Heart right ventricle (tissue), 16 donors: Measurements from ENCODE around the gene FOXM1. TPM values are rescaled to one million over a fixed set of nuclear protein-coding genes. Genes with fewer than 3 reads are reported as not detected.
A peak's percentile ranks its signal among the peaks of the same experiment; 100 is the strongest.

Experiments used
- ATAC-seq, 8 donors: fragments of 200-7000 bp; cut with Tn5 transposase; one replicate each; pipeline ENCODE4 v1.9.1; 2020; ENCODE audit warnings: mild to moderate bottlenecking in 8 of 8, moderate library complexity in 8 of 8, moderate number of reproducible peaks in 1 of 8
- DNase-seq, 2 donors: peaks; one replicate each; pipeline ENCODE4 v3.0.0-alpha.2; 2020
- H3K27ac ChIP-seq, 10 donors: fragments of 200-600 bp; sonication (generic) in 2 of 10; one replicate each; pipeline versions ENCODE4 v1.5.0 to v1.8.0; 2020 to 2022; ENCODE audit warnings: mild to moderate bottlenecking in 3 of 10
- H3K27me3 ChIP-seq, 7 donors: fragments of 200-600 bp; one replicate each; pipeline ENCODE4 v1.8.0; 2021 to 2022; ENCODE audit warnings: mild to moderate bottlenecking in 2 of 7
- H3K36me3 ChIP-seq, 9 donors: fragments of 200-600 bp; sonication (generic) in 1 of 9; one replicate each; pipeline versions ENCODE4 v1.5.0 to v1.8.0; 2020 to 2022; ENCODE audit warnings: mild to moderate bottlenecking in 2 of 9
- H3K4me1 ChIP-seq, 9 donors: fragments of 200-600 bp; sonication (generic) in 1 of 9; one replicate each; pipeline versions ENCODE4 v1.5.0 to v1.8.0; 2020 to 2022; ENCODE audit warnings: mild to moderate bottlenecking in 4 of 9
- H3K4me3 ChIP-seq, 10 donors: fragments of 200-600 bp; sonication (generic) in 2 of 10; one replicate each; pipeline versions ENCODE4 v1.5.0 to v1.8.0; 2020 to 2022; ENCODE audit warnings: mild to moderate bottlenecking in 7 of 10, moderate library complexity in 2 of 10
- H3K9me3 ChIP-seq, 11 donors: fragments of 200-600 bp in 10 of 11; sonication (generic) in 2 of 11; one replicate each; pipeline versions ENCODE4 v1.5.0 to v1.8.0; 2013 to 2022; ENCODE audit warnings: mild to moderate bottlenecking in 2 of 11, control low read depth in 1 of 11, moderate library complexity in 1 of 11
- WGBS, 2 donors: extraction: QIAGEN DNeasy Blood & Tissue Kit; methylation state at CpG; one replicate each; pipeline ENCODE4 v1.1.7; 2013; ENCODE audit warnings: inconsistent platforms in 1 of 2; 5-methylcytosine and 5-hydroxymethylcytosine counted together
- intact Hi-C, 10 donors: fragments of 100-400 bp; cut with DNase I; formaldehyde crosslinking; loops; one replicate each; pipeline versions ENCODE4 v1.11.1 to v1.14.2; 2022
- polyA plus RNA-seq, 2 donors: library from polyadenylated mRNA; stranded (reverse); fragments of 200-250 nt; gene quantifications; one replicate each; pipeline ENCODE4 v1.2.3, GENCODE V29; 2013
- total RNA-seq, 10 donors: library from RNA; stranded (reverse); fragmentation: NEBNext Ultra II Directional in 3 of 10; extraction: Animal tissue kit (Norgen Biotek cat#: 25700) in 3 of 10; gene quantifications; one replicate each; pipeline versions ENCODE4 v1.2.1 to v1.2.4, GENCODE V29; 2021 to 2023
- TF ChIP-seq, protein P1 (sequence below), 9 donors: fragments of 200-600 bp; sonication (generic) in 2 of 9; IDR thresholded peaks; one replicate each; pipeline versions ENCODE4 v1.5.0 to v1.8.0; 2021 to 2022; ENCODE audit warnings: antibody characterized with exemption in 9 of 9, mild to moderate bottlenecking in 5 of 9, moderate library complexity in 1 of 9
- donor health status: Arrhythmogenic right ventricular cardiomyopathy.
- donor health status: ischemic (EF 13 %, LVEDD 7.1; RV severe dilation, severe dysfunction).
- donor health status: healthy with polysubstance abuse.
- donor health status: DM: no; HTN: yes; CAD: no.
- donor health status: DM: no; HTN: no; CAD: no.
- donor health status: ischemic (EF 25% LVEDD 6.9; RV normal size, moderate dysfunction).
- donor health status: ischemic (EF 25% LVEDD 5.7; RV mildly dilated, moderate dysfunction).
- donor health status: healthy.
- donor health status: DM: yes; HTN: yes; CAD: no.
- donor health status: Ischemic cardiomyopathy.
- donor health status: ischemic (EF 35%, LVEDD 5.7; RV mildly dilated, moderate dysfunction).
- donor health status: nonischemic (EF 11% LVEDD 7.7; RV severe dilation, severe dysfunction).
- donor health status: DM: yes; HTN: yes; CAD: no.
- donor health status: PGD.
- donor health status: ischemic (EF 29% LVEDD 5.4; RV normal size, mild dysfunction).
- donor health status: nonischemic (EF 23%, LVEDD 6.1; RV moderate dilation, normal function).

FOXM1 gene
- total and polyA plus RNA-seq, 12 donors, result 0.14 to 10.9 (median 0.59) TPM; not detected in 1

DNA sequence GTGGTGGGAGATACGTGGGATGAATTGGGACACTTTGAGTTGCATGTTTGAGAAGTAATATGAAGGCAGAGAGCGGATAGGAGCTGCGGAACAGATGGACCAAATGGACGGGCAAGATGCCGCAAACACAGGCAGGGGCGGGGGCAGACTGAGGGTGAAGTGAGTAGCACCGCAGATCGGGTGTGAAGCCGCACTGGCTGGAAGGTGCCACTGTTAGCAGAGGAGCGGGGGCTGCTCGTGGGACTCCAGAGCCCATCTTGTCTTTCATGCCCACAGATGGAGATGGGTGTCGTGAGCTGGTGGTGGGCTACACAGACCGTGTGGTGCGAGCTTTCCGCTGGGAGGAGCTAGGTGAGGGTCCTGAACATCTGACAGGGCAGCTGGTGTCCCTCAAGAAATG lies 57.2 kb downstream of the FOXM1 start:
- WGBS, 2 donors, result 96 to 98% methylated on average over 15 of the region's 15 CpGs
- intact Hi-C loops, result no loop called here
- TF ChIP-seq, protein P1, sequence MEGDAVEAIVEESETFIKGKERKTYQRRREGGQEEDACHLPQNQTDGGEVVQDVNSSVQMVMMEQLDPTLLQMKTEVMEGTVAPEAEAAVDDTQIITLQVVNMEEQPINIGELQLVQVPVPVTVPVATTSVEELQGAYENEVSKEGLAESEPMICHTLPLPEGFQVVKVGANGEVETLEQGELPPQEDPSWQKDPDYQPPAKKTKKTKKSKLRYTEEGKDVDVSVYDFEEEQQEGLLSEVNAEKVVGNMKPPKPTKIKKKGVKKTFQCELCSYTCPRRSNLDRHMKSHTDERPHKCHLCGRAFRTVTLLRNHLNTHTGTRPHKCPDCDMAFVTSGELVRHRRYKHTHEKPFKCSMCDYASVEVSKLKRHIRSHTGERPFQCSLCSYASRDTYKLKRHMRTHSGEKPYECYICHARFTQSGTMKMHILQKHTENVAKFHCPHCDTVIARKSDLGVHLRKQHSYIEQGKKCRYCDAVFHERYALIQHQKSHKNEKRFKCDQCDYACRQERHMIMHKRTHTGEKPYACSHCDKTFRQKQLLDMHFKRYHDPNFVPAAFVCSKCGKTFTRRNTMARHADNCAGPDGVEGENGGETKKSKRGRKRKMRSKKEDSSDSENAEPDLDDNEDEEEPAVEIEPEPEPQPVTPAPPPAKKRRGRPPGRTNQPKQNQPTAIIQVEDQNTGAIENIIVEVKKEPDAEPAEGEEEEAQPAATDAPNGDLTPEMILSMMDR (IDR thresholded peaks at IDR 0.05), result no peak

DNA sequence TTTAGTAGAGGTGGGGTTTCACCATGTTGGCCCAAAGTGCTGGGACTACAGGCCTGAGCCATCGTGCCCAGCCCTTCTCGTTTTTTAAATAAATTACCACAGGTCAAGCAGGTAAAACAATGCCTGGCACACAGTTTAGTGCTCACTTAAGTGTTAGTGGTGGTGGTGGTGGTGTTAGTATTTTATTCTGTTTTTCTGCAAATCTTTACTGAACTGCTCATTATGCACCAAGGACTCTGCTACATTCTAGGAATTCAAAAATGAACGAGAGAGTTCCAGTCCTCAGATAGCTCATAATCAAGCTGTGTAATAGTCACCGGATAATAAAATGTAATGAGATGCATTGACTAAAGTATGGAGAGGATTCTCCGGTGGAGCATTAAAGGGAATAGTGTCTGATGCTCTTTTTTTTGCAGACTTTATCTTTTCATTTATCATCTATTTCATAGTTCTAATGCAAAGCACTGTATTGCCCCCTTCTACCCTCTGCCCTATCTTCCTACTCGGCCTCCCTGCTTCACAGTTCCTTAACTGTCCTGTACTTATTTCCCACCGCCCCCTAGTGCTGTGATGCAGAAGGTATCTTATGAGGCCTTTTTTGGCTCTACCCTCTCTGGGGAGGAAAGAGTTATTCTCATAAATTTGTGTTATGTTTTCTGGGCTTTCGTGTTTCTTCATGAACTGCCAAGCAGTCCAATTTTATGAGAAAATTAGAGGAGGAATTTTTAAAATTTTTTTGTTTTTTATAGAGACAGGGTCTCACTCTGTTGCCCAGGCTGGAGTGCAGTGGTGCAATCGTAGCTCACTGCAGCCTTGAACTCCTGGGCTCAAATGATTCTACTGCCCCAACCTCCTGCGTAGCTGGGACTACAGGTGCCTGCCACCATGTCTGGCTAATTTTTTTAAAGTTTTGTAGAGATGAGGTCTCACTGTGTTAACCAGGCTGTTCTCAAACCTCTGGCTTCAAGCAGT lies 63.5 kb downstream of the FOXM1 start:
- ATAC-seq (peak; percentile 0 to 54 (median 43)), DNase-seq (peak in 1 of 2 donors; percentile 37)
- TF ChIP-seq, protein P1 (IDR thresholded peaks at IDR 0.05), result peak; percentile 36 to 72 (median 55)
- Histone ChIP-seq H3K36me3 (peaks cover 0 to 36% (median 13%) of the 10 kb centered on the region in 9 donors), H3K27ac (peak overlapping the region; percentile 83 to 99 (median 92)), H3K4me1 (peaks cover 3 to 26% (median 21%) of the 10 kb centered on the region in 9 donors), H3K27me3 (no peaks in the 10 kb centered on the region), H3K4me3 (peak overlapping the region; percentile 36 to 88 (median 70)), H3K9me3 (no peaks in the 10 kb centered on the region)
- WGBS, 2 donors, result 15 to 17% methylated on average over 10 of the region's 10 CpGs
- intact Hi-C loops, result loop anchor here in 2 of 10 donors (2.0 kb wide), 2 partner anchors 17 to 19 kb away; partner anchors contain the start of gene FKBP4 (in 1 of the 2)

More for the DNA sequence above, 57.2 kb downstream of the FOXM1 start:
- Histone ChIP-seq H3K9me3 (no peaks in the 10 kb centered on the region), H3K4me1 (peaks cover 0 to 3% (median 0%) of the 10 kb centered on the region in 9 donors), H3K27me3 (no peaks in the 10 kb centered on the region), H3K4me3 (no peak overlapping the region), H3K36me3 (peaks cover 0 to 99% (median 59%) of the 10 kb centered on the region in 9 donors), H3K27ac (no peak overlapping the region)
- DNase-seq, result no peak
- no peak for ATAC-seq

DNA sequence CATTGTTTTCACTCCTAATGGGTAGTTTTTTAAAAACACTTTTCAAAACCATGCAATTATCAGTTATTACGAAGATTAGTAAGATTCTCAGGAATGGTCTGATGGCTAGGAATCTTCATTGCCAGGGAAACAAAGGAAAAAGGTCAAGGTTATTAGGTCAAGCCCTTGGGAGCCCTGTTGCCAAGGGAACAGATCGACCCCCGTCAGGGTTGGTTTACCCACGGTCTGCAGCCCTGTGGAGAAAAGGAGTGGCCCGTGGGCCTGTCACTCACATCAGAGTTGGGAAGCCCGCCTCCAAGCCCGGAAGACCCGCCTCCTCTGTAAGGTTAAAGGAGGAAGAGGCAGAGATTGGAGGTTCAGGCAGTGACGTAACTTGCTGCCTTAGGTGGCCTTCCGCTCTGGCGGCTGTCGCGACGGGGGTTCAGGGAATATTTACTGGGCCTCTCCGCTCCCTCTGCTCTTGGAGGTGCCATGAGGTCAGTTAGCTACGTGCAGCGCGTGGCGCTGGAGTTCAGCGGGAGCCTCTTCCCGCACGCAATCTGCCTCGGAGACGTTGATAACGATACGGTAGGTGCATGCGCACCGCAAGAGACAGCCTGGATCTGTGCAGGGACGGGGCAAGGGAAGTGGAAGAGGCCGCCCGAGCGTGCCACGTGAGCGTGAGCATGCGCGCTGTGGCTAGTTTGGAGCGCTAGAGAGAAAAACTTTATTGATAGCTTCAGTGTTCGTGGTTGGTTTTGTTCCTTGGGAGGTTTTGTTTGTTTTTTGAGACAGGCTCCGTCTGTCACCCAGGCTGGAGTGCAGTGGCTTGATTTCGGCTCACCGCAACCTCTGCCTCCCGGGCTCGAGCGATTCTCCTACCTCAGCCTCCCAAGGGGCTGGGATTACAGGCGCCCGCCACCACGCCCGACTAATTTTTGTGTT lies 64.4 kb downstream of the FOXM1 start, which contains the start of gene ITFG2:
Gene ITFG2, plus strand, starts transcription at position 379 of the 924 bp plus-strand sequence. Its CDS starts 93 bp downstream, at position 472.
- peak; percentile 98 to 99 for DNase-seq
- TF ChIP-seq, protein P1 (IDR thresholded peaks at IDR 0.05), result peak in 1 of 9 donors; percentile 16
- Histone ChIP-seq H3K27me3 (no peaks in the 10 kb centered on the region), H3K36me3 (peaks cover 0 to 26% (median 4%) of the 10 kb centered on the region in 9 donors), H3K4me3 (peak within 1 kb of the TSS; percentile 36 to 88 (median 70)), H3K9me3 (no peaks in the 10 kb centered on the region), H3K4me1 (peaks cover 3 to 26% (median 21%) of the 10 kb centered on the region in 9 donors), H3K27ac (peak within 1 kb of the TSS; percentile 83 to 99 (median 92))
- peak; percentile 97 to 99 (median 98) for ATAC-seq
- 0 to 1% methylated on average over 48 of the region's 48 CpGs for WGBS, 2 donors
- intact Hi-C loops, result loop anchor here in 2 of 10 donors (2.0 kb wide), 2 partner anchors 16 to 18 kb away; partner anchors contain the start of gene FKBP4 (in 1 of the 2)
